ENCODE results near the gene LHFPL6.

DNA sequence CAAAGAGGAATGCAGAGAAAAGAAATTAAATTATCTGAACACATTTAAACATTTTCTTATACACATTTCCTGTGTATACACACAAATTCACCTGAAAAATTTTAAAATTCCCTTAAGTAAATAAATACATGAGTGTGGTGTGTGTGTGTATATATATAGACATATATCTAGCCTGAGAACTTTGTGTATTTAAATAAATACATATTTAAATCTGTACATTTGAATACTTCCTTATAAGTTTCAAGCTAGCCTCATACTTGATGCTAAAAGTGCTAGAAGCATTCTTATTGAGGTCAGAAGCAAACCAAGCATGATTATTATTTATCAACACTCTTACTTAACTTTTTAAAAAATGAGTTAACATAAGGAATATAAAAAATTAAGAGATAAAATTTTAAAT is 304.0 kb downstream of the LHFPL6 start:
- TF ChIP-seq, protein P1, sequence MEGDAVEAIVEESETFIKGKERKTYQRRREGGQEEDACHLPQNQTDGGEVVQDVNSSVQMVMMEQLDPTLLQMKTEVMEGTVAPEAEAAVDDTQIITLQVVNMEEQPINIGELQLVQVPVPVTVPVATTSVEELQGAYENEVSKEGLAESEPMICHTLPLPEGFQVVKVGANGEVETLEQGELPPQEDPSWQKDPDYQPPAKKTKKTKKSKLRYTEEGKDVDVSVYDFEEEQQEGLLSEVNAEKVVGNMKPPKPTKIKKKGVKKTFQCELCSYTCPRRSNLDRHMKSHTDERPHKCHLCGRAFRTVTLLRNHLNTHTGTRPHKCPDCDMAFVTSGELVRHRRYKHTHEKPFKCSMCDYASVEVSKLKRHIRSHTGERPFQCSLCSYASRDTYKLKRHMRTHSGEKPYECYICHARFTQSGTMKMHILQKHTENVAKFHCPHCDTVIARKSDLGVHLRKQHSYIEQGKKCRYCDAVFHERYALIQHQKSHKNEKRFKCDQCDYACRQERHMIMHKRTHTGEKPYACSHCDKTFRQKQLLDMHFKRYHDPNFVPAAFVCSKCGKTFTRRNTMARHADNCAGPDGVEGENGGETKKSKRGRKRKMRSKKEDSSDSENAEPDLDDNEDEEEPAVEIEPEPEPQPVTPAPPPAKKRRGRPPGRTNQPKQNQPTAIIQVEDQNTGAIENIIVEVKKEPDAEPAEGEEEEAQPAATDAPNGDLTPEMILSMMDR (IDR thresholded peaks at IDR 0.05; ENCODE audit: borderline replicate concordance, extremely low read depth, low read length, poor library complexity, severe bottlenecking) = no peak
- no peak for TF ChIP-seq EZH2 (IDR thresholded peaks at IDR 0.05; ENCODE audit: borderline replicate concordance, low read depth, low read length, severe bottlenecking)
